Aorta (tissue), 5 donors: ENCODE results near the gene CA9. TPM values are rescaled to one million over a fixed set of nuclear protein-coding genes. Genes with fewer than 3 reads are reported as not detected.

Source experiments
- ATAC-seq: fragments of 200-7000 bp; cut with Tn5 transposase; one replicate; pipeline ENCODE4 v1.9.1; 2022; ENCODE audit warnings: moderate library complexity; ENCODE audit not compliant: low FRiP score
- DNase-seq, 2 donors: peaks; one replicate each; pipeline ENCODE4 v3.0.0-alpha.2; 2020
- H3K27ac ChIP-seq, 2 donors: one replicate each; pipeline ENCODE4 v1.5.1; 2013; ENCODE audit warnings: low read length in 2 of 2, mild to moderate bottlenecking in 2 of 2, moderate library complexity in 2 of 2, control low read depth in 1 of 2, inconsistent platforms in 1 of 2, low read depth in 1 of 2
- H3K27me3 ChIP-seq, 2 donors: one replicate each; pipeline ENCODE4 v1.6.1; 2013; ENCODE audit warnings: control low read depth in 1 of 2, low read length in 1 of 2, mild to moderate bottlenecking in 1 of 2, moderate library complexity in 1 of 2; ENCODE audit not compliant: insufficient read depth in 2 of 2, control insufficient read depth in 1 of 2
- H3K36me3 ChIP-seq, 2 donors: one replicate each; pipeline ENCODE4 v1.6.1; 2013; ENCODE audit warnings: control low read depth in 1 of 2, low read length in 1 of 2, mild to moderate bottlenecking in 1 of 2; ENCODE audit not compliant: insufficient read depth in 2 of 2, control insufficient read depth in 1 of 2
- H3K4me1 ChIP-seq, 2 donors: one replicate each; pipeline ENCODE4 v1.6.1; 2013; ENCODE audit warnings: low read length in 2 of 2, control low read depth in 1 of 2, mild to moderate bottlenecking in 1 of 2, moderate library complexity in 1 of 2; ENCODE audit not compliant: insufficient read depth in 2 of 2, control insufficient read depth in 1 of 2
- H3K4me3 ChIP-seq, 2 donors: one replicate each; pipeline ENCODE4 v1.5.1; 2013; ENCODE audit warnings: low read length in 2 of 2, control low read depth in 1 of 2, mild to moderate bottlenecking in 1 of 2
- H3K9me3 ChIP-seq: one replicate; pipeline ENCODE4 v1.6.1; 2013; ENCODE audit warnings: mild to moderate bottlenecking, low read length; ENCODE audit not compliant: control insufficient read depth
- WGBS, 2 donors: extraction: QIAGEN DNeasy Blood & Tissue Kit; methylation state at CpG; one replicate each; pipeline ENCODE4 v1.1.7; 2013; 5-methylcytosine and 5-hydroxymethylcytosine counted together
- intact Hi-C, 2 donors: fragments of 100-400 bp; cut with DNase I; formaldehyde crosslinking; loops; one replicate each; pipeline versions ENCODE4 v1.14.2 to v1.15.0; 2022
- polyA plus RNA-seq, 2 donors: library from polyadenylated mRNA; stranded (reverse); fragments of 200-250 nt; gene quantifications; one replicate each; pipeline ENCODE4 v1.2.3, GENCODE V29; 2013
- total RNA-seq, 2 donors: library from RNA; stranded (reverse); fragmentation: NEBNext Ultra II Directional; extraction: Animal tissue kit (Norgen Biotek cat#: 25700); gene quantifications; one replicate each; pipeline ENCODE4 v1.2.1, GENCODE V29; 2021
- donor health status: healthy with polysubstance abuse.
- donor health status: Bipolar disorder and iron deficiency.
- donor health status: DM: no; HTN: no; CAD: no.
- donor health status: DM: no; HTN: no; CAD: no.
- donor health status: DM: yes; HTN: yes; CAD: no.

The CA9 gene
- total and polyA plus RNA-seq, 4 donors: 0.79 to 8.8 (median 4.3) TPM; not detected in 1

- intact Hi-C loops: no loop called here
- H3K4me1 ChIP-seq: peaks cover 0 to 2% of the 10 kb centered on the region in 2 donors
Observed at GRCh38 chr9:35664531-35665470, 8.9 kb upstream of the CA9 start, which contains the start of gene ARHGEF39. ARHGEF39 (minus strand) TSS chr9:35665195; CDS start chr9:35665169, 26 bp downstream.

GRCh38 chr9:35665471-35665818, 8.3 kb upstream of the CA9 start:
- DNase-seq (no peak), ATAC-seq (no peak)
- peak overlapping the region; percentile 15 to 43 for H3K4me3 ChIP-seq
- H3K27ac ChIP-seq: no peak overlapping the region
- intact Hi-C loops: no loop called here
- H3K9me3 ChIP-seq: no peaks in the 10 kb centered on the region
- peaks cover 0 to 2% of the 10 kb centered on the region in 2 donors for H3K4me1 ChIP-seq
- no peaks in the 10 kb centered on the region for H3K27me3 ChIP-seq
- H3K36me3 ChIP-seq: no peaks in the 10 kb centered on the region
- 12 to 17% methylated on average over 5 of the region's 5 CpGs for WGBS, 2 donors

More at GRCh38 chr9:35664531-35665470, 8.9 kb upstream of the CA9 start, which contains the start of gene ARHGEF39:
- 7% methylated on average over 58 of the region's 58 CpGs for WGBS, 2 donors
- ATAC-seq: peak; percentile 88
- H3K27me3 ChIP-seq: no peaks in the 10 kb centered on the region
- no peaks in the 10 kb centered on the region for H3K36me3 ChIP-seq
- no peaks in the 10 kb centered on the region for H3K9me3 ChIP-seq
- peak within 1 kb of the TSS; percentile 15 to 43 for H3K4me3 ChIP-seq
- peak within 1 kb of the TSS in 1 of 2 donors; percentile 13 for H3K27ac ChIP-seq
- peak; percentile 89 to 95 for DNase-seq

- ATAC-seq: no peak
- 10 to 20% methylated on average over 1 of the region's 1 CpG for WGBS, 2 donors
- H3K9me3 ChIP-seq: no peaks in the 10 kb centered on the region
- H3K27me3 ChIP-seq: no peaks in the 10 kb centered on the region
- intact Hi-C loops: no loop called here
- H3K27ac ChIP-seq: peak overlapping the region in 1 of 2 donors; percentile 28
- DNase-seq: no peak
- H3K4me1 ChIP-seq: peaks cover 0 to 2% of the 10 kb centered on the region in 2 donors
- no peaks in the 10 kb centered on the region for H3K36me3 ChIP-seq
- H3K4me3 ChIP-seq: no peak overlapping the region
Observed at GRCh38 chr9:35666045-35666444, 7.7 kb upstream of the CA9 start.

- 90 to 94% methylated on average over 5 of the region's 5 CpGs for WGBS, 2 donors
- Histone ChIP-seq H3K36me3 (no peaks in the 10 kb centered on the region), H3K4me3 (no peak overlapping the region), H3K27me3 (no peaks in the 10 kb centered on the region), H3K27ac (no peak overlapping the region), H3K4me1 (peaks cover 0 to 2% of the 10 kb centered on the region in 2 donors), H3K9me3 (no peaks in the 10 kb centered on the region)
- ATAC-seq (no peak), DNase-seq (no peak)
- intact Hi-C loops: no loop called here
Observed at GRCh38 chr9:35666549-35666948, 7.2 kb upstream of the CA9 start.

- whole genome bisulfite sequencing, 2 donors: 98 to 99% methylated on average over 3 of the region's 3 CpGs
- H3K36me3 ChIP-seq: no peaks in the 10 kb centered on the region
- ATAC-seq: no peak
- no peak for DNase-seq
- intact Hi-C loops: no loop called here
- no peaks in the 10 kb centered on the region for H3K27me3 ChIP-seq
- no peak overlapping the region for H3K27ac ChIP-seq
- H3K4me1 ChIP-seq: peaks cover 0 to under 1% of the 10 kb centered on the region in 2 donors
- no peaks in the 10 kb centered on the region for H3K9me3 ChIP-seq
- H3K4me3 ChIP-seq: no peak overlapping the region
Observed at GRCh38 chr9:35667939-35668338, 5.8 kb upstream of the CA9 start.

GRCh38 chr9:35669331-35670145, 4.2 kb upstream of the CA9 start:
- H3K36me3 ChIP-seq: no peaks in the 10 kb centered on the region
- ATAC-seq: no peak
- H3K4me3 ChIP-seq: no peak overlapping the region
- no peaks in the 10 kb centered on the region for H3K4me1 ChIP-seq
- intact Hi-C loops: no loop called here
- no peaks in the 10 kb centered on the region for H3K9me3 ChIP-seq
- no peaks in the 10 kb centered on the region for H3K27me3 ChIP-seq
- H3K27ac ChIP-seq: no peak overlapping the region
- WGBS, 2 donors: 77% methylated on average over 6 of the region's 6 CpGs
- no peak for DNase-seq

GRCh38 chr9:35674025-35674361, 265 bp downstream of the CA9 start:
- no peaks in the 10 kb centered on the region for H3K4me1 ChIP-seq
- no peak for ATAC-seq
- H3K9me3 ChIP-seq: no peaks in the 10 kb centered on the region
- no peaks in the 10 kb centered on the region for H3K27me3 ChIP-seq
- H3K27ac ChIP-seq: no peak overlapping the region
- 47 to 49% methylated on average over 3 of the region's 3 CpGs for WGBS, 2 donors
- intact Hi-C loops: no loop called here
- no peak for DNase-seq
- no peaks in the 10 kb centered on the region for H3K36me3 ChIP-seq
- no peak overlapping the region for H3K4me3 ChIP-seq

- no peak for ATAC-seq
- no peak for DNase-seq
- Histone ChIP-seq H3K4me1 (no peaks in the 10 kb centered on the region), H3K36me3 (no peaks in the 10 kb centered on the region), H3K4me3 (no peak overlapping the region), H3K27me3 (no peaks in the 10 kb centered on the region), H3K9me3 (no peaks in the 10 kb centered on the region), H3K27ac (peak overlapping the region in 1 of 2 donors; percentile 6)
- 71 to 72% methylated on average over 13 of the region's 13 CpGs for WGBS, 2 donors
- intact Hi-C loops: no loop called here
Observed at GRCh38 chr9:35675204-35675603, 1.5 kb downstream of the CA9 start.
